Spleen (tissue), 11 donors: ENCODE data around the gene CCDC184. TPM values are rescaled to one million over a fixed set of nuclear protein-coding genes. Genes with fewer than 3 reads are reported as not detected.

Experiments
- DNase-seq: peaks from one replicate; pipeline ENCODE4 v3.0.0-alpha.2; 2020
- H3K27ac ChIP-seq, 8 donors: fragments of 200-600 bp; sonication (generic) in 7 of 8; 1 replicate in 4 of 8; 2 replicates in 4 of 8; pipeline versions ENCODE4 v1.5.0 to v1.8.0; 2016 to 2021; ENCODE audit warnings: inconsistent platforms in 4 of 8, mild to moderate bottlenecking in 4 of 8, moderate library complexity in 1 of 8
- H3K27me3 ChIP-seq, 7 donors: fragments of 200-600 bp; sonication (generic) in 6 of 7; replicated peaks in 1 of 7; 1 replicate in 4 of 7; 2 replicates in 3 of 7; pipeline versions ENCODE4 v1.5.0 to v1.8.0; 2016 to 2021; ENCODE audit warnings: inconsistent platforms in 3 of 7, mild to moderate bottlenecking in 1 of 7
- H3K36me3 ChIP-seq, 6 donors: fragments of 200-600 bp; sonication (generic) in 5 of 6; 1 replicate in 4 of 6; 2 replicates in 2 of 6; pipeline versions ENCODE4 v1.5.0 to v1.8.0; 2016 to 2021; ENCODE audit warnings: inconsistent platforms in 2 of 6
- H3K4me1 ChIP-seq, 6 donors: fragments of 200-600 bp; sonication (generic) in 5 of 6; 1 replicate in 3 of 6; 2 replicates in 3 of 6; pipeline versions ENCODE4 v1.5.0 to v1.8.0; 2016 to 2021; ENCODE audit warnings: inconsistent platforms in 3 of 6
- H3K4me3 ChIP-seq, 8 donors: fragments of 200-600 bp; sonication (generic) in 7 of 8; 1 replicate in 4 of 8; 2 replicates in 4 of 8; pipeline versions ENCODE4 v1.5.0 to v1.8.0; 2016 to 2021; ENCODE audit warnings: inconsistent platforms in 4 of 8, mild to moderate bottlenecking in 4 of 8, moderate library complexity in 2 of 8
- H3K9me3 ChIP-seq, 8 donors: fragments of 200-600 bp; sonication (generic) in 7 of 8; 1 replicate in 4 of 8; 2 replicates in 4 of 8; pipeline versions ENCODE4 v1.5.0 to v1.8.0; 2016 to 2021; ENCODE audit warnings: inconsistent platforms in 4 of 8
- POLR2A ChIP-seq, 3 donors: fragments of 450-650 bp; IDR thresholded peaks; one replicate each; pipeline ENCODE4 v1.5.1; 2017; ENCODE audit warnings: antibody characterized with exemption in 3 of 3, mild to moderate bottlenecking in 1 of 3
- POLR2AphosphoS5 ChIP-seq, 3 donors: sonication (generic); formaldehyde crosslinking; IDR thresholded peaks; one replicate each; pipeline ENCODE4 v1.5.1; 2017; ENCODE audit warnings: antibody characterized with exemption in 3 of 3
- WGBS, 5 donors: extraction: QIAGEN DNeasy Blood & Tissue Kit in 3 of 5; methylation state at CpG; one replicate each; pipeline versions ENCODE4 v1.1.5 to v1.1.7; 2013 to 2018; 5-methylcytosine and 5-hydroxymethylcytosine counted together
- intact Hi-C: fragments of 100-400 bp; cut with DNase I; formaldehyde crosslinking; loops from one replicate; pipeline ENCODE4 v1.15.0; 2023; ENCODE audit warnings: low total_unique reads
- polyA plus RNA-seq, 3 donors: library from polyadenylated mRNA; stranded (reverse); fragments of 200-250 nt; gene quantifications; one replicate each; pipeline ENCODE4 v1.2.1, GENCODE V29; 2013
- total RNA-seq, 7 donors: library from RNA; depleted of rRNA in 3 of 7; stranded (reverse); fragments of >200 nt in 3 of 7; fragmentation: NEBNext Ultra II Directional in 4 of 7; extraction: Animal tissue kit (Norgen Biotek cat#: 25700) in 4 of 7; gene quantifications; one replicate each; pipeline versions ENCODE4 v1.1.0 to v1.2.1, GENCODE V29; 2016 to 2021
- TF ChIP-seq, protein P1 (sequence below), 11 experiments: fragments of 200-600 bp in 7 of 11; fragments of 450-650 bp in 4 of 11; sonication (generic) in 4 of 11; IDR thresholded peaks in 8 of 11; conservative IDR thresholded peaks in 3 of 11; 1 replicate in 7 of 11; 2 replicates in 4 of 11; pipeline versions ENCODE4 v1.4.0 to v1.8.0; 2016 to 2021; ENCODE audit warnings: antibody characterized with exemption in 11 of 11, inconsistent platforms in 4 of 11, mild to moderate bottlenecking in 1 of 11
- donor health status: healthy with polysubstance abuse.
- donor health status: DM: no; HTN: no; CAD: no; lungs with moderate emphysema.
- donor health status: DM: no; HTN: no; CAD: no.
- donor health status: Bipolar disorder and iron deficiency.
- donor health status: healthy.
- donor health status: DM: no; HTN: no; CAD: no.
- donor health status: DM: yes; HTN: yes; CAD: no.

CCDC184 gene
- total and polyA plus RNA-seq, 10 donors, result 0.45 to 1.7 (median 0.88) TPM

- WGBS, 5 donors, result 2 to 5% (median 4%) methylated on average over 7 of the region's 7 CpGs
- peaks cover 0 to 64% (median 20%) of the 10 kb centered on the region in 7 donors for H3K27me3 ChIP-seq
These were observed 813 bp upstream of the CCDC184 start for GRCh38 chr12:48182631-48183030.

DNA sequence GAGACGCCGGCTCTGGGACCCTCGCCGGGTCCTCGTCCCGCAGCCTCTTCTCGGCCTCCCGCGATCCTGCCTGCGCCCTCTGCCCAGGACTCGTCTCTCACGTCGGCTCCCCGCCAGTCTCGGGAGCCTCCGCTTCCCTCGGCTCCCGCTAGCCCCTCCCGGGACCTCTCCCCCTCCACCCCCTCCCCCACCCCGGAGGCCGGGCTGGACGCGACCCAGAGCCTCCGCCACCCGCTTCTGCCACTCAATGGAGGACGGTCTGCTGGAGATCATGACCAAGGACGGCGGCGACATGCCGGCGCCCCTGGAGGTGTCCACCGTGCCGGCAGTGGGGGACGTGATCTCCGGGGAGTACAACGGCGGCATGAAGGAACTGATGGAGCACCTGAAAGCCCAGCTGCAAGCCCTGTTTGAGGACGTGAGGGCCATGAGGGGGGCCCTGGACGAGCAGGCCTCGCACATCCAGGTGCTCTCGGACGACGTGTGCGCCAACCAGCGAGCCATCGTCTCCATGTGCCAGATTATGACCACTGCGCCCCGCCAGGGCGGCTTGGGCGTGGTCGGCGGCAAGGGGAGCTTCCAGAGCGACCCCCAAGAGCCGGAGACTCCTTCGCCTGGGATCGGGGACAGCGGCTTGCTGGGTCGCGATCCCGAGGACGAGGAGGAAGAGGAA is 568 bp downstream of the CCDC184 start:
- WGBS, 5 donors, result 4 to 9% (median 5%) methylated on average over 22 to 61 of the region's 61 CpGs
- peak overlapping the region in 3 of 8 donors; percentile 46 to 70 (median 61) for H3K27ac ChIP-seq
- H3K4me3 ChIP-seq, result peak overlapping the region; percentile 62 to 97 (median 86)
- no peak for DNase-seq
- TF ChIP-seq POLR2AphosphoS5 (IDR thresholded peaks at IDR 0.05) (no peak), POLR2A (IDR thresholded peaks at IDR 0.05) (no peak)
- TF ChIP-seq, protein P1, sequence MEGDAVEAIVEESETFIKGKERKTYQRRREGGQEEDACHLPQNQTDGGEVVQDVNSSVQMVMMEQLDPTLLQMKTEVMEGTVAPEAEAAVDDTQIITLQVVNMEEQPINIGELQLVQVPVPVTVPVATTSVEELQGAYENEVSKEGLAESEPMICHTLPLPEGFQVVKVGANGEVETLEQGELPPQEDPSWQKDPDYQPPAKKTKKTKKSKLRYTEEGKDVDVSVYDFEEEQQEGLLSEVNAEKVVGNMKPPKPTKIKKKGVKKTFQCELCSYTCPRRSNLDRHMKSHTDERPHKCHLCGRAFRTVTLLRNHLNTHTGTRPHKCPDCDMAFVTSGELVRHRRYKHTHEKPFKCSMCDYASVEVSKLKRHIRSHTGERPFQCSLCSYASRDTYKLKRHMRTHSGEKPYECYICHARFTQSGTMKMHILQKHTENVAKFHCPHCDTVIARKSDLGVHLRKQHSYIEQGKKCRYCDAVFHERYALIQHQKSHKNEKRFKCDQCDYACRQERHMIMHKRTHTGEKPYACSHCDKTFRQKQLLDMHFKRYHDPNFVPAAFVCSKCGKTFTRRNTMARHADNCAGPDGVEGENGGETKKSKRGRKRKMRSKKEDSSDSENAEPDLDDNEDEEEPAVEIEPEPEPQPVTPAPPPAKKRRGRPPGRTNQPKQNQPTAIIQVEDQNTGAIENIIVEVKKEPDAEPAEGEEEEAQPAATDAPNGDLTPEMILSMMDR (IDR thresholded peaks at IDR 0.05 in 8 of 11, conservative IDR thresholded peaks at IDR 0.05 in 3 of 11), result peak in 1 of 11 experiments; percentile 1
- peaks cover 0 to 40% (median 28%) of the 10 kb centered on the region in 6 donors for H3K4me1 ChIP-seq
- H3K36me3 ChIP-seq, result no peaks in the 10 kb centered on the region
- H3K27me3 ChIP-seq, result peaks cover 0 to 60% (median 20%) of the 10 kb centered on the region in 7 donors
- intact Hi-C loops, result loop anchor here (10.0 kb wide), 1 partner anchor 271 kb away; no protein-coding TSS in a partner anchor
- H3K9me3 ChIP-seq, result no peaks in the 10 kb centered on the region

More at GRCh38 chr12:48182631-48183030, 813 bp upstream of the CCDC184 start:
- Histone ChIP-seq H3K27ac (peak overlapping the region in 4 of 8 donors; percentile 17 to 70 (median 54)), H3K9me3 (no peaks in the 10 kb centered on the region), H3K4me1 (peaks cover 0 to 40% (median 28%) of the 10 kb centered on the region in 6 donors), H3K36me3 (no peaks in the 10 kb centered on the region), H3K4me3 (peak overlapping the region; percentile 62 to 97 (median 86))
- no peak for DNase-seq
- intact Hi-C loops, result loop anchor here (10.0 kb wide), 1 partner anchor 272 kb away; no protein-coding TSS in a partner anchor
- TF ChIP-seq, protein P1 (IDR thresholded peaks at IDR 0.05 in 8 of 11, conservative IDR thresholded peaks at IDR 0.05 in 3 of 11), result no peak
- TF ChIP-seq POLR2A (IDR thresholded peaks at IDR 0.05) (no peak), POLR2AphosphoS5 (IDR thresholded peaks at IDR 0.05) (no peak)

DNA sequence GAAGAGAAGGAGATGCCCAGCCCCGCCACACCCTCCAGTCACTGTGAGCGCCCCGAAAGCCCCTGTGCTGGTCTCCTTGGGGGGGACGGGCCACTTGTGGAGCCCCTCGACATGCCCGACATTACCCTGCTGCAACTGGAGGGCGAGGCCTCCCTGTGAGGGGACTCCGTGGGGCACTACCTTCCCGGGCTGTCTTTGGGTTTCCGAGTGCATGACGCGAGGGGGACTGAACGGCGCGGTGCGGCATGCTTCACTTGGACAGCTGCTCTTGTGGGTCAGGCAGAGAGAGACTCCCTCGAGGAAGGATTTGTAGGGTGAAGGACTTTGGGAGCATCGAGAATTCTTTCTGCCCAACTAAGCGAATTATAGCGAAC is 1.1 kb downstream of the CCDC184 start:
- H3K36me3 ChIP-seq, result no peaks in the 10 kb centered on the region
- 11 to 19% (median 14%) methylated on average over 17 to 20 of the region's 20 CpGs for WGBS, 5 donors
- intact Hi-C loops, result loop anchor here (10.0 kb wide), 1 partner anchor 270 kb away; no protein-coding TSS in a partner anchor

More for the DNA sequence above, 1.1 kb downstream of the CCDC184 start:
- no peaks in the 10 kb centered on the region for H3K9me3 ChIP-seq
- peaks cover 0 to 60% (median 20%) of the 10 kb centered on the region in 7 donors for H3K27me3 ChIP-seq
- peaks cover 0 to 43% (median 28%) of the 10 kb centered on the region in 6 donors for H3K4me1 ChIP-seq
- peak overlapping the region in 7 of 8 donors; percentile 62 to 97 (median 92) for H3K4me3 ChIP-seq
- TF ChIP-seq POLR2AphosphoS5 (IDR thresholded peaks at IDR 0.05) (no peak), POLR2A (IDR thresholded peaks at IDR 0.05) (no peak)
- TF ChIP-seq, protein P1 (IDR thresholded peaks at IDR 0.05 in 8 of 11, conservative IDR thresholded peaks at IDR 0.05 in 3 of 11), result no peak
- no peak for DNase-seq
- H3K27ac ChIP-seq, result no peak overlapping the region
